ENCODE results near the gene RGS4. TPM values are rescaled to one million over a fixed set of nuclear protein-coding genes. Genes with fewer than 3 reads are reported as not detected.
"Not testable (repeated sequence)": the region's sequence is repeated elsewhere in the genome, so short reads cannot be mapped to it uniquely, and the experiment has no call there.

Gene RGS4
- total RNA-seq, 1 donor from 2014 or later, result 8.5 TPM

GRCh38 chr1:163068716-163069115 is 445 bp upstream of the RGS4 start:
- DNase-seq (ENCODE audit: low read depth in 2 of 2), result no peak

GRCh38 chr1:163069655-163070277 is 605 bp downstream of the RGS4 start:
- no peak for DNase-seq (ENCODE audit: low read depth in 2 of 2)

- peak; percentile 31 to 84 for DNase-seq (ENCODE audit: low read depth in 2 of 2)
Measured at GRCh38 chr1:163071405-163072255, 2.5 kb downstream of the RGS4 start.

- peak in 1 of 2 donors; percentile 76 for DNase-seq (ENCODE audit: low read depth in 2 of 2)
Measured at GRCh38 chr1:163072658-163073057, 3.5 kb downstream of the RGS4 start.

GRCh38 chr1:163074004-163074403 is 4.8 kb downstream of the RGS4 start:
- DNase-seq (ENCODE audit: low read depth in 2 of 2), result no peak

GRCh38 chr1:163074716-163075284 is 5.6 kb downstream of the RGS4 start:
- no peak for DNase-seq (ENCODE audit: low read depth in 2 of 2)

GRCh38 chr1:163076044-163076443 is 6.9 kb downstream of the RGS4 start:
- DNase-seq (ENCODE audit: low read depth in 2 of 2), result no peak

GRCh38 chr1:163076446-163076845 is 7.3 kb downstream of the RGS4 start:
- DNase-seq (ENCODE audit: low read depth in 2 of 2), result no peak

GRCh38 chr1:163076981-163077761 is 8.0 kb downstream of the RGS4 start:
- DNase-seq (ENCODE audit: low read depth in 2 of 2), result no peak

- DNase-seq (ENCODE audit: low read depth in 2 of 2), result peak; percentile 89 to 90
Measured at GRCh38 chr1:163082971-163083370, 13.8 kb downstream of the RGS4 start.

GRCh38 chr1:163083690-163084089 is 14.5 kb downstream of the RGS4 start:
- no peak for DNase-seq (ENCODE audit: low read depth in 2 of 2)

- no peak for DNase-seq (ENCODE audit: low read depth in 2 of 2)
Measured at GRCh38 chr1:163084330-163084729, 15.2 kb downstream of the RGS4 start.

GRCh38 chr1:163085041-163085903 is 16.1 kb downstream of the RGS4 start:
- DNase-seq (ENCODE audit: low read depth in 2 of 2), result peak; percentile 33 to 72

GRCh38 chr1:163085904-163086268 is 16.7 kb downstream of the RGS4 start:
- DNase-seq (ENCODE audit: low read depth in 2 of 2), result peak in 1 of 2 donors; percentile 41

- not testable (repeated sequence) for DNase-seq (ENCODE audit: low read depth in 2 of 2)
Measured at GRCh38 chr1:163089117-163089516, 20.0 kb downstream of the RGS4 start.

- peak in 1 of 2 donors; percentile 46 for DNase-seq (ENCODE audit: low read depth in 2 of 2)
Measured at GRCh38 chr1:163090321-163090945, 21.3 kb downstream of the RGS4 start.

GRCh38 chr1:163093169-163093568 is 24.0 kb downstream of the RGS4 start:
- DNase-seq (ENCODE audit: low read depth in 2 of 2), result no peak

- DNase-seq (ENCODE audit: low read depth in 2 of 2), result no peak
Measured at GRCh38 chr1:163093579-163093978, 24.4 kb downstream of the RGS4 start.

GRCh38 chr1:163094182-163094581 is 25.0 kb downstream of the RGS4 start:
- no peak for DNase-seq (ENCODE audit: low read depth in 2 of 2)

GRCh38 chr1:163094589-163094988 is 25.4 kb downstream of the RGS4 start:
- peak; percentile 52 to 65 for DNase-seq (ENCODE audit: low read depth in 2 of 2)

Measured in dermis microvascular lymphatic vessel endothelial cell (primary cell).